ENCODE measurements around the gene ZNF638.

ZNF638 gene

GRCh38 chr2:71457123-71457915 is 125.7 kb downstream of the ZNF638 start:
- no peak for DNase-seq

DNA sequence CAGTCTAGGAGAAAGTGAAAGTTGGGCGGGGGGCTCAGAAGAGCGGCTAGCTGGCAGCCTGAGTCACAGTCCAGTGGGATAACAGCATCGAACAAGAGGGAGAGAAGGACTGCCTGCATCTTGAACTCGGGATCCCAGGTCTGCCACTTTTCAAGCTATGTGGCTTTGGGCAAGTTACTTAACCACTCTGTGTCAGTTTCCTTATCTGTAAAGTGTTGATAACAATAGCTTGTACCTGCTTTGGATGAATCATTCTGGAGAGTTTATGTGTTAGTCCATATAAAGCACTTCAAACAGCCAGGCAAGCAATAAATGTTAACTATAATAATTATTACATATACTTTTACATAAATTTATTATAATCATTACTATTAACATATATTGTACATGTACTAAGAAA is 126.3 kb downstream of the ZNF638 start:
- no peak for DNase-seq

GRCh38 chr2:71458413-71459083 is 127.0 kb downstream of the ZNF638 start:
- DNase-seq = peak; percentile 69

- no peak for DNase-seq
Observed at GRCh38 chr2:71459084-71459431, 127.5 kb downstream of the ZNF638 start.

DNA sequence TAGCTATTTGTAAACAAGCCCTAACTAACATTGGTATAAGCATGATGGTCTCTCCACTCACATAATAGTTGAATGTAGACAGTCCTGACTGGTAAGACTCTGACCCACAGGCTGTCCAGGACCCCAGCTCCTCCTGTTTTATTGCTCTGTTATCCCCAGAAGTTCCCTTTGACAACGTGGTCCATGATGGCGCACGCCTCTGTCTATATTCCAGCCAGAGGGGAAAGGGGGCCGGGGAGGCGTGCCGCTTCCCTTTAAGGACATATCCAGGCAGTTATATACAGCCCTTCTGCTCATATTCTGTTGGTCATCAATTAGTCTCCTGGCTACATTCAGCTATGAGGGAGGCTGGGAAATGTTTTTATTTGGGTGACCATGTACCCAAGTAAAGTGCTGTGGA is 128.5 kb downstream of the ZNF638 start:
- no peak for DNase-seq

DNA sequence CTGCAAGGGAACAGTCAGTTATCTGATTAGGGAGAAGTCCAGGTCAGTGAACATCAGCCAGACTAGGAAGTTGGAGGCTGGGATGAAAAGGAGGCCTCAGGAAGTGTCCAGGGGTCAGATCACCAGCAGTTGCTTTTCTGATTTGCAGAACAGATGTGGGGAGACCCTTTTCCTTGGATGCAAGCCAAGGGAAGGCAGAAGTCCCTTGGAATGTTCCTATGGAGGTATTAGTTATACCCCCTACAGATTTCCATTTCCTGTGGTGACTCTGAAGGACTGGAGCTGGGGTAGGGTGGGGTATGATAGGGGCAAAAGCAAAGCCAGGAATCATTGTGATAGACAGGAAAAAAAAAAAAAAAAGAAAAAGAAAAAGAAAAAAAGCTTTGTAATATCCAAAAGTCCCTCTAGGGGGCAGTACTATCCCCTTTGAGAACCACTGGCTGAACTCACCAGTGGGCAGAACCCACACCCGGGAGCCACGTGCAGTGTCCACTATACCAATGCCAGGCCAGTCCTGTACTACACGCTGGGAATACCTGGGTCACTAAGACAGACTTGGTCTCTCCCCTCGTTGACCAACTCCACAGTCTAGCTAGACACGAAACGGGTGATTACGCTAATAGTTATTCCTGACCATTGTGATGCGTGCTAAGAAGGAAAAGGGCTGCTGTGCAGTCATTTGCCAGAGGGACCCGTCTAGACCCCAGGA is 129.2 kb downstream of the ZNF638 start:
- DNase-seq = no peak

DNA sequence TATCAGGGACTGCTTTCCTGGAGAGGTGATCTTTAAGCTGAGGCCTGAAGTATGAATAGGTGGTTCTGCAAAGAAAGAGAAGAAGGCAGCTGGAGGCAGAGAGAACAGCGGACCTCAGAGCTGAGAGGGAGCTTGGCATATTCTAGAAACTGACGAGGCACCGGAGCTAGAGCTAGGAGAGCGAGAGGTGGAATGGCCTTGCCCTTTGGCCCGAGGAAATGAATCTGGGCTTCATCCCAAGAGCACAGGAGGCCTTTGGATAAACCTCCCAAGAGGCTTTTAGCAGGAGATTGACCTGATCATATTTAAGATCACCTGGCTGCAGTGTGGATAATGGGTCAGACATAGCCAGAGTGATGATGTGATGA is 129.7 kb downstream of the ZNF638 start:
- DNase-seq = no peak

- no peak for DNase-seq
Observed at GRCh38 chr2:71462056-71462605, 130.5 kb downstream of the ZNF638 start.

- DNase-seq = no peak
Observed at GRCh38 chr2:71462641-71463341, 131.2 kb downstream of the ZNF638 start.

DNA sequence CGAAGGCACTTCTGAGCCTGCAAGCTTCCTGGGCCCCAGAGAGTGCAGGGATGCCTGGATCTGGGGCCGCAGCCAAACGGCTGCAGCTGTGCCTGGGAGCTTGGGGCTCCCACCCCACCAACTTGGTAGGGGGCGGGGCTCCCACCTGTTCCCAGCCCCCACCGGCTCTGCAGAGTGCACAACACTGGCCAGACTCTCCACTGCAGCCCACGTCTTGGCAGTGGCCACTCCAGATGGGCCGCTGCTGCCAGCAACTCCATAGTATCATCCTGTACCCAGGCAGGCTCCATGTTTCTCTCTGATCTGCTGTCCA is 131.7 kb downstream of the ZNF638 start:
- DNase-seq = no peak

GRCh38 chr2:71464389-71464788 is 132.8 kb downstream of the ZNF638 start:
- no peak for DNase-seq

DNA sequence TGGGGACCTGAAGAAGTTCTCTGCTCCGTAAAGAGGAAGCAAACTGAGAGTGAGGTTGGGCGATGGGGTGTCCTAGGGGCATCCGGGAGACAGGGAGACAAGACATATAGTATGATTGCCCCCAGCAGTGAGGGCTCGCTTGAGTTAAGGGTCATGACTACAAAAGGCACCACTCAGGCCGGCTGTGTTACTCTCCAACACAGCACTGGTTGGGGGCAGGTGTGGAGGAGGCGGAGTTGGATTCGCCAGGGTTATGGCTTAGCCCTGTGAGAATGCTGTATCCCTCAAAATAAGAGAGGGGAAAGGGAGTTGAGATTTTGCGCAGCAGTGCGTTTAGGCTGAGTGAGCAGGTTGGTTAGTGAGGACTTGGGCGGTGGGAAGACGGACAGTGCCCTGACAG is 133.8 kb downstream of the ZNF638 start:
- no peak for DNase-seq

DNA sequence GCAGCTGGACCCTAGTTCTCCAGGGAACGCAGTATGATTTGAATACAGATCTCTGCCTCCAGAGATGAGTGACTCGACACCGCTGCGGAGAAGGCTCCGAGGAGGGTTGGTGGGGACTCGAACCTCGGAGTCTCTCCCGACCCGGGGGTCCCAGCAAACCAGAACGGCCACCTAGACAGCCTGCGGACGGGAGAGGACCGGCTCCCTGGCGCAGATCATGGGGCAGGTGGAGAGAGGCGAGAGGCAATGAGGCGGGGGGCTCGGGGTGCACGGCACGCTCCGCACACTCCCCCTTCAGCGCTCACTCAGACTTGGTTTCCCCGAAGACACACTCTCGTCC is 134.3 kb downstream of the ZNF638 start:
- no peak for DNase-seq

DNA sequence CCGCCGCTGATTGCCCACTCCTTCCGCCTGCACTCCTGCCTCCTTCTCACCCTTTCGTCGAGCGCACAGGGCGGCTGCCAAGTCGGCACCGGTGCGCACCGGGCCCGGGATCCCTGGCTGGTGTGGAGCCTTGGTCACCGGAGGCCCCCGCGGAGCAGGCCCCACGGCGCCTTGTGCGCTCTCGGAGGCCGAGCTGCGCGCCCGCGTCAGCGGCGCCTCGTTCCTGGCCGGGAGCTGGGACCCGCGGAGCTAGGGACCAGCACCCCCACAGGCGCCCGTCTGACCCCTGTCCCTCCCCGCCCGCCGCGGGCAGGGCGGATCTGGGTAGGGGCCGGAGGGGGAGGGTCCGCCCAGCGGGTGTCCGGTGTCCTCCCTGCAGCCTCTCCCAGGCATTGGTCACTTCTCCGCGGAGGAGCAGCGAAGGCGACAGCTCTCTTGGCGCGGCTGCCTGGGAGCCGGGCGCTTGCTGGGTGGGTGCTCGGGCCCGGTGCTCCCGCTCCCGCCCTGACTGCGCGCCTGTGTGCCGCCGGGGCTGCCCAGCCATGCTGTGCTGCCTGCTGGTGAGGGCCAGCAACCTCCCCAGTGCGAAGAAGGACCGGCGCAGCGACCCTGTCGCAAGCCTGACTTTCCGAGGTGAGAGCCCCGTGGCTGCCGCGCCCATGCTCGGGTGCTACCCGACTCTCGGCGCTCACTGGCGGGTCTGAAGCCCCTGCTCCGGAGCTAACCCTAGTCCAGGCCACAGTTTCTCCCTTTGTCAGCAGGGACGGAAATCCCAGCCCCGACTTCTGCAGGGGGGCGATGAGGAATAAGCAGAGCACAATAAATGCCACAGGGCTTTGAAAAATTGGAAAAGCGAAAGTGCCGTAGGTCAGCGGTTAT is 135.0 kb downstream of the ZNF638 start:
- DNase-seq = no peak

DNA sequence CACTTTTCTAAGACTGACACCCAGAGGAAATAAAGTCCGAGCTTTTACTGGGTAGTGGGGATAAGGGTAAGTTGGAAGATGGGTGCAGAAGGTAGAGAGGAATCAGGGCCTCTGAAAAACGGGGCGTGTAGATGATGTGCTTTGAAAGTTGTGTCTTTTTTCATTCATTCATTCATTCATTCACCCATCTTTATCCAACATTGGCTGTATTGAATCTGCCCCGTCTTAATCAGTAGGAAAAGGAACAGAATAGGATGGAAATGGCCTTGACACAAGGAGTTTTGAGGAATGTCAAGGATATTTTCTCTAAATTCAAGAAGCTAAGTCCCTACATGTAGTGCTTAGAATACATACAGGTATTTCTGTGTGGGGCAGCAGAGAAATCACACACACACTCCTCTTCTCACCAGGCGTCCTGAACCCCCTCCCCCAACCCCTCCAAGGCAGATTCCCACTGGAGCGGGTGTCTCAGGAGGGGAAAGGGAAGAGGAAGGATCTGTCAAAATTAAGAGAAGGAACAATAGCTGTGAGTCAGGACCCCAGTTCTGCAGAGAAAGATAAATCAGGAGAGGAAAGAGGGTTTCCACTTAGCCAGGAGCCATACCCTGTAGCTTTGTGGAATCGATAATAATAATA is 135.7 kb downstream of the ZNF638 start:
- no peak for DNase-seq

DNA sequence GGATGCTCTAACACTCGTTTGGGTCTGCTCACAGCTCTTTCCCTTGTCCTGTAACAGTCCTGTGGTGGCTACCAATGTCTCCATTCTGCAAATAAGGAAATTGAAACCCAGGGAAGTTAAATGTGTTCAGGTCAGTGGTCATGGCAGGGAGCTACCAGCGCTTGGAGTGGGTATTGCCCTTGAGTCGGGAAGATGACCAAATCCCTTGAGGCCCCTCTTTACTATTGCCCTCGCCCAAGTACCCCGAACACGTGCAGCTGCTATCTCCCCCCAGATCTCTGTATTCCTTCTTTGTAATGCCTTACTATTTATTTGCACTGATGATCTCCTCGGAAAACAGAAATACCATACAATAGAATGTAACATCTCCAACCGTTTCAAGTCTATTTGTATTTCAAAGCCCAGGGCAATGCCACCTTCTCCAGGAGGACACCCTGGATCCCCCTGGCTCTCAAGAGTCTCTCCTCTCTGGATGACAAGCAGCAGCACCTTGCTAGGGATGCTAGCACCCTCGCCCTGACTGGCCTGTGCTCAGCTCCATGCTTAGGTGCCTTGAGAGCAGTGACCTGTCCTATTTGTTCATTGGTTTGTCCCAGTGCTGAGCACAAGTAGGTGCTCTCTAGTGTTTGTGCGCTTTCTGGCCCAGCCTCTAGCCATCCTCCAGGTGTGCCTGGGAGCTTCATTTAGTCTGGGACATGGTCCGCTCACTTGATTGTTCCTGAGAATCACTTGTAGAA is 136.9 kb downstream of the ZNF638 start:
- DNase-seq = no peak

GRCh38 chr2:71469403-71470398 is 138.1 kb downstream of the ZNF638 start:
- peak; percentile 60 for DNase-seq

DNA sequence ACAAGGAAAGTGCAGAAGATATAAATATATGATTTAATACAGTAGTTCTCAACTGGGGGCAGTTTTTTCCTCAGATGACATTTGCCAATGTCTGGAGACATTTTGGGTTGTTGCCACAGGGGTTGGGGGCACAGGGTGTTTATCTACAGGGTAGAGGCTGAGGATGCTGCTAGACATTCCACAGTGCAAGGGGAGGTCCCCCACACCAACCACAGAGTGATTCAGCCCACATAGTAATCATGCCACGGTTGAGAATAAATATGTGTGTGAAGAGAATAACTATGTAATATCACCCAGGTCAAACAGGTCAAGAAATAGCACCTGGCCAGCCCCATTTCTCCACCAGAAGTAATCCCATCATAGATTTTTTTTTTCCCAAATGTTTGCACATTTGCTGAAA is 139.7 kb downstream of the ZNF638 start:
- DNase-seq = peak; percentile 88

- peak; percentile 43 for DNase-seq
Observed at GRCh38 chr2:71472019-71472418, 140.4 kb downstream of the ZNF638 start.
